Uterus (tissue), 4 donors: ENCODE data around the gene LRRC53. TPM values are rescaled to one million over a fixed set of nuclear protein-coding genes. Genes with fewer than 3 reads are reported as not detected.

Source experiments
- DNase-seq, 2 donors: peaks; one replicate each; pipeline ENCODE4 v3.0.0-alpha.2; 2019 to 2020
- H3K27ac ChIP-seq, 2 donors: fragments of 200-600 bp; sonication (generic); 1 replicate in 1 of 2; 2 replicates in 1 of 2; pipeline ENCODE4 v1.5.1; 2016 to 2018
- H3K27me3 ChIP-seq, 2 donors: fragments of 200-600 bp; sonication (generic); one replicate each; pipeline ENCODE4 v1.5.1; 2018 to 2019; ENCODE audit warnings: control low read depth in 1 of 2
- H3K36me3 ChIP-seq, 2 donors: fragments of 200-600 bp; sonication (generic); one replicate each; pipeline ENCODE4 v1.5.1; 2019; ENCODE audit warnings: control low read depth in 1 of 2
- H3K4me1 ChIP-seq, 2 donors: fragments of 200-600 bp; sonication (generic); one replicate each; pipeline ENCODE4 v1.5.1; 2018 to 2019; ENCODE audit warnings: control low read depth in 1 of 2
- H3K4me3 ChIP-seq, 2 donors: fragments of 200-600 bp; sonication (generic); 1 replicate in 1 of 2; 2 replicates in 1 of 2; pipeline ENCODE4 v1.5.1; 2018 to 2019; ENCODE audit warnings: mild to moderate bottlenecking in 1 of 2
- H3K9me3 ChIP-seq, 2 donors: fragments of 200-600 bp; sonication (generic); one replicate each; pipeline ENCODE4 v1.5.1; 2019; ENCODE audit warnings: control low read depth in 1 of 2
- CTCF ChIP-seq, 4 experiments: fragments of 200-600 bp in 2 of 4; fragments of 450-650 bp in 2 of 4; sonication (generic) in 2 of 4; IDR thresholded peaks; one replicate each; pipeline ENCODE4 v1.5.1; 2016 to 2019; ENCODE audit warnings: antibody characterized with exemption in 4 of 4, mild to moderate bottlenecking in 2 of 4, moderate library complexity in 1 of 4
- POLR2A ChIP-seq, 2 donors: fragments of 450-650 bp; IDR thresholded peaks; one replicate each; pipeline ENCODE4 v1.6.1; 2016; ENCODE audit warnings: antibody characterized with exemption in 2 of 2, mild to moderate bottlenecking in 1 of 2, moderate library complexity in 1 of 2
- intact Hi-C: fragments of 100-400 bp; cut with DNase I; formaldehyde crosslinking; loops from one replicate; pipeline ENCODE4 v1.15.1; 2023; ENCODE audit warnings: low total_unique reads
- total RNA-seq, 4 donors: library from RNA; depleted of rRNA in 3 of 4; stranded (reverse); fragments of >200 nt in 3 of 4; gene quantifications; one replicate each; pipeline versions ENCODE4 v1.1.0 to v1.2.4, GENCODE V29; 2014 to 2023
- donor health status: DM: yes; HTN: yes; CAD: no.

Gene LRRC53
- total RNA-seq, 4 donors from 2014 or later = 0.21 TPM; not detected in 3

DNA sequence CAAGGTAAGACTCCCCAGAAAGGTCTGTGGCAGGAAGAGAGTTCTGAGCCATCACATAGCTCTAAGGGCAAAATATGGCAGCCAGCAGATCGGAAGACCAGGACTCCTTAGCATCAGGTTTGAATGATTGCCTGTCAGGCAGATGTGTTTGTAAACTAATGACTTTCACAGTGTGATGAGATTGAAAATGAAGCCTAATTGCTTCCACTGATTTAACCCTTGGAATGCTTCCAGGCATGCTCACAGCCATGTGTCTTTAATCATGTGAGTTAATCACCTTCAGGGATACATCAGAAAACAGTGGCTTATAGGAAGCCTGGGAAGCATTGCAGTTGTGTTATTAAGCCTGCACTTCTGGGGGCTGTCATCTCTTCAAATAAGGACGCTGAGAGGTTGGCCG is 82.8 kb downstream of the LRRC53 start:
- DNase-seq = no peak
- Histone ChIP-seq H3K27ac (no peak overlapping the region), H3K4me3 (no peak overlapping the region), H3K27me3 (no peaks in the 10 kb centered on the region), H3K36me3 (no peaks in the 10 kb centered on the region), H3K9me3 (no peaks in the 10 kb centered on the region), H3K4me1 (no peaks in the 10 kb centered on the region)
- intact Hi-C loops = no loop called here
- TF ChIP-seq CTCF (IDR thresholded peaks at IDR 0.05) (no peak), POLR2A (IDR thresholded peaks at IDR 0.05) (no peak)

DNA sequence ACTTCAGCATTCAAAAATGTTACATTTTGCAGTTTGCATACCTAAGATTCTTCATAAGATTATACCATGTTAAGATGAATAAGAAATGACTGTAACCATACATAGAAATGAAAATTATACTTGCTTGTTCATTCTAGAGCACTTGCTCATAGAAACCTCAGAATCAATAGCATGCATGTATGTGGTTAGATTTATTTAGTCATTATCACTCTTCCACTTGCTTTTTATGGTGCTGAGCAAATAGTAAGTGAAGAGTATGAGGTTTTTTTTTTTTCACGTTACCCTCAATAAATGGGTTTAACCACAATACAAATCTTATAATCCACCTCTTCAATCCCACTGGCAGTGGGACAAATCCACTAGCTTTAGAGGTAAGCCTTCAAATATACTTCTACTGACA is 84.7 kb downstream of the LRRC53 start:
- DNase-seq = no peak
- no peak for TF ChIP-seq CTCF (IDR thresholded peaks at IDR 0.05)
- no peak for TF ChIP-seq POLR2A (IDR thresholded peaks at IDR 0.05)
- H3K9me3 ChIP-seq = no peaks in the 10 kb centered on the region
- H3K4me3 ChIP-seq = no peak overlapping the region
- no peaks in the 10 kb centered on the region for H3K4me1 ChIP-seq
- H3K27me3 ChIP-seq = no peaks in the 10 kb centered on the region
- no peak overlapping the region for H3K27ac ChIP-seq
- intact Hi-C loops = no loop called here
- no peaks in the 10 kb centered on the region for H3K36me3 ChIP-seq

DNA sequence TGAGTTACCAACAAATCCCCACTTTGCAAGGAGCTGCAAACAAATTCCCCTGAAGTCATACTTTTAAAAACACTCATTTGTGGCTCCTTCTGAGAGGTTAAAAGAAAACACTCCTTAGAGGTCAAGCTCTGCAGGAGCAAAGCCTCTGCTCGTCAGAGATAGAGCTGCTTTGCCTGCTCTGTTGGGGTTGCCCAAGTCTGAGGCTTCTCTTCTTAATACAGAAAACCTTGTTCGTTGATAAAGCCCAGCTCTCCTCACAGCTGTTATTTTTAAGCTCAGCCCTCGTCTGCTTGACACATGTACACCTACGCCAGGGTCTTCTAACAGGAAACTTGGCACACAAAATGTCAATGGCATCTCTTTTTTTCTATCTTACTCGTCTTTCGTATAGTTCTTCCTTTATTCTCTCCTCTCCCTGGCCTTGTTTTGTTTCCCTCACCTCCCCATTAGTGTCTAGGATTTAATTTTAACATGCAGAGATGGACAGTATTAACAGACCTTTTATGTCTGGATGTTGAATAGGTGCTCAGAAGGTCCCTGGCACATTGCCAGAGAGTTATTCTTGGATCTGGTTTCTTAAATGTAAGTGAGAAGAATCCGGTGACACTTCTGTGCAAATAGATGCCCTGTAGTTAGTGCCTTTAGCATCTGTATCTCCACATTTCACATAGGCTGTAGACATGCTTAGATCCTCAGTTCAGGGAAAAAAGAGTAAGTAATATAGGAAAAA is 86.0 kb downstream of the LRRC53 start:
- no peak overlapping the region for H3K4me3 ChIP-seq
- H3K36me3 ChIP-seq = no peaks in the 10 kb centered on the region
- no peaks in the 10 kb centered on the region for H3K27me3 ChIP-seq
- TF ChIP-seq CTCF (IDR thresholded peaks at IDR 0.05) (no peak), POLR2A (IDR thresholded peaks at IDR 0.05) (no peak)
- no peaks in the 10 kb centered on the region for H3K4me1 ChIP-seq
- H3K9me3 ChIP-seq = no peaks in the 10 kb centered on the region
- no peak for DNase-seq
- intact Hi-C loops = no loop called here
- no peak overlapping the region for H3K27ac ChIP-seq

DNA sequence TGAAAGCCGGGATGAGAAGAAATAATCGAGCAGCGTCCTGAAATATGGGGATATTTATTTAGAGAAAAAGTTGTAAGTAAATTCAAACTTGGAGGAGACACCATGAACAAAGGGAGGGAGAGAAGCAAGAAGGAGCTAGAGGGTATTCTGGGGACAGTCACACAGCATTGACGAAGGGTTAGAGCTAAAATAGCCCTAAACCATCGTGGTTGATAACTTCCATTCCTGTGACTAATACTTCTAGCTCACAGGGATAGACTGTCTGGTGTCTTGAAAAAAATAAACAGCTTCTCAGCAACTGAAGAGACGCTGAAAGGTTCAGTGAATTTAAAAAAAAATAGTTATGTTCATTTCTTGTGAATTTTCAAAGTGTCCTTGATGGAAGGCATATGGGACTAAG is 86.7 kb downstream of the LRRC53 start:
- H3K27me3 ChIP-seq = no peaks in the 10 kb centered on the region
- H3K4me3 ChIP-seq = no peak overlapping the region
- no peaks in the 10 kb centered on the region for H3K36me3 ChIP-seq
- no peak for TF ChIP-seq POLR2A (IDR thresholded peaks at IDR 0.05)
- TF ChIP-seq CTCF (IDR thresholded peaks at IDR 0.05) = no peak
- H3K27ac ChIP-seq = no peak overlapping the region
- intact Hi-C loops = no loop called here
- DNase-seq = no peak
- no peaks in the 10 kb centered on the region for H3K9me3 ChIP-seq
- no peaks in the 10 kb centered on the region for H3K4me1 ChIP-seq

DNA sequence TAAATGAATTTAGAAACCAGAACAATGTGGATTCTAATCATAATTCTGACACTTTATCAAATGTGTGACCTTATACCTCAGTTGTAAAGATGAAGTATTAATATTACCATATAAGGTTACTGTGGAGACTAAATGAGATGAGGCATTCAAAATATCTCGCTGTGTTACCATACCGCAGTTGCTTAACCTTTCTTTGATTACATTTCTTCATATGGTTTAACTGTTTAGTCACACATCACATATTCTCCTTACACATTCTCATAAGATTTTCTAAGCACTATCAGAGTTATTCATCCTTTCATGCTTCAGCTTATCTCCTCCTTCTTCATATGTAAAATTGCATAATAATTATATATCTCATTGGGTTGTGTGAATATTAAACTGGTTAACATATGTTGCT is 88.9 kb downstream of the LRRC53 start:
- H3K9me3 ChIP-seq = no peaks in the 10 kb centered on the region
- H3K27me3 ChIP-seq = no peaks in the 10 kb centered on the region
- H3K36me3 ChIP-seq = no peaks in the 10 kb centered on the region
- DNase-seq = no peak
- intact Hi-C loops = no loop called here
- TF ChIP-seq CTCF (IDR thresholded peaks at IDR 0.05) = no peak
- H3K4me3 ChIP-seq = no peak overlapping the region
- H3K27ac ChIP-seq = no peak overlapping the region
- H3K4me1 ChIP-seq = no peaks in the 10 kb centered on the region
